ENCODE measurements around the gene CCDC71. TPM values are rescaled to one million over a fixed set of nuclear protein-coding genes. Genes with fewer than 3 reads are reported as not detected.
A peak's percentile ranks its signal among the peaks of the same experiment; 100 is the strongest.

The CCDC71 gene
- total and polyA plus RNA-seq, 2 of the 13 experiments (the other 11 are each of a cell fraction or from before 2014, with no cell fraction given), result 9.7 to 14.3 TPM

DNA sequence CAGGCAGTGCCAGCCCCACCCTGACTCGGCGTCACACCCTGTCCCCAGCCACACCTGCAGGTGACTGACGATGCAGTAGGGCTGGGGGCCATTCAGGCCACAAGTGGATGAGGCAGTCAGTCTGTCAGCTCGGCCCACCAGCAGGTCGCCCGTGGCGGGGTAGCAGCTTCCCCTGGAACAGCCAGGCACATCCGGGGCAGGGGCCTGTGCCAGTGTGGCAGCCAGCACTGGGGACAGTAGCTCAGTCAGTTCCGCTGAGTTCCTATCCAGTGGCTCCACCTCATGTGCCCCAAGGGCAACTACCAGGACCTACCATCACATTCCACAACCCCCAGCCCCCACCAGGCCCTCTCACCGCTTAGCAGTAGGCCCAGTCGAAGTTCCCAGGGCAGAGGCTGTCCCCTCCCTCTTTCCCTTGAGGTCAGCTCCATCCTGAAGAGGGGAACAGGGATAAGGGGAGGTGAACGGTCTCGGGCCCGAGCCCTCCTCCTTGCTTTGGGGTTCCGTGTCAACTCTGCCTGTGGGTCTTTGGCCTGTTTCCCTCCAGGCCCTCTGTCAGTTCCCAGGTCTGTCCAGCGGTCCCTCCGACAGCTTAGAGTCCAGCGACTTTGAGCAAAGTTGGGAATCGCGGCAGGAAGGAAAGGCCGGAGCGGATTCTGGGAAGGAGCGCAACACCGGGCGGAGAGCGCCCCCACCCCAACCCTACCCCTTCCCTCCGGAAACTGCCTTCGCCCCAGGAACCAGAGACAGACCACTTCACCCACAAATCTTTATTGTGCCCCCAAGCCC, 33.5 kb downstream of the CCDC71 start, which contains the start of gene LAMB2 (continued):
- TF ChIP-seq, protein P1, sequence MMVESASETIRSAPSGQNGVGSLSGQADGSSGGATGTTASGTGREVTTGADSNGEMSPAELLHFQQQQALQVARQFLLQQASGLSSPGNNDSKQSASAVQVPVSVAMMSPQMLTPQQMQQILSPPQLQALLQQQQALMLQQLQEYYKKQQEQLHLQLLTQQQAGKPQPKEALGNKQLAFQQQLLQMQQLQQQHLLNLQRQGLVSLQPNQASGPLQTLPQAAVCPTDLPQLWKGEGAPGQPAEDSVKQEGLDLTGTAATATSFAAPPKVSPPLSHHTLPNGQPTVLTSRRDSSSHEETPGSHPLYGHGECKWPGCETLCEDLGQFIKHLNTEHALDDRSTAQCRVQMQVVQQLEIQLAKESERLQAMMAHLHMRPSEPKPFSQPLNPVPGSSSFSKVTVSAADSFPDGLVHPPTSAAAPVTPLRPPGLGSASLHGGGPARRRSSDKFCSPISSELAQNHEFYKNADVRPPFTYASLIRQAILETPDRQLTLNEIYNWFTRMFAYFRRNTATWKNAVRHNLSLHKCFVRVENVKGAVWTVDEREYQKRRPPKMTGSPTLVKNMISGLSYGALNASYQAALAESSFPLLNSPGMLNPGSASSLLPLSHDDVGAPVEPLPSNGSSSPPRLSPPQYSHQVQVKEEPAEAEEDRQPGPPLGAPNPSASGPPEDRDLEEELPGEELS (CRISPR knock-in tag; IDR thresholded peaks at IDR 0.05), result peak; percentile 45; the same call in 1 of the 2 replicates
- TF ChIP-seq ZNF224 (CRISPR knock-in tag; IDR thresholded peaks at IDR 0.05) (0 out of 2 replicates have a peak, but pooled peaks have one; percentile 41), RXRA (CRISPR knock-in tag; IDR thresholded peaks at IDR 0.05) (peak; percentile 60), KLF12 (CRISPR knock-in tag; IDR thresholded peaks at IDR 0.05; ENCODE audit: borderline replicate concordance) (0 out of 2 replicates have a peak, but pooled peaks have one; percentile 68), SIN3A (IDR thresholded peaks at IDR 0.05; ENCODE audit: borderline replicate concordance, low read depth, low read length) (peak; percentile 67; the same call in 1 of the 2 replicates), ZNF75D (CRISPR knock-in tag; IDR thresholded peaks at IDR 0.05; ENCODE audit: borderline replicate concordance) (no peak), HDAC1 (CRISPR knock-in tag; IDR thresholded peaks at IDR 0.05) (peak; percentile 73; the same call in 1 of the 2 replicates), HNRNPL (IDR thresholded peaks at IDR 0.05; ENCODE audit: low read depth, low read length) (peak; percentile 84; the same call in 1 of the 2 replicates), SOX5 (CRISPR knock-in tag; IDR thresholded peaks at IDR 0.05; ENCODE audit: borderline replicate concordance) (no peak), ZBTB20 (CRISPR knock-in tag; IDR thresholded peaks at IDR 0.05; ENCODE audit: borderline replicate concordance, low read depth) (peak; percentile 74; the same call in 1 of the 2 replicates), ZNF558 (CRISPR knock-in tag; IDR thresholded peaks at IDR 0.05; ENCODE audit: borderline replicate concordance) (peak; percentile 65; the same call in 1 of the 2 replicates), ZNF225 (CRISPR knock-in tag; IDR thresholded peaks at IDR 0.05) (no peak), ZNF350 (CRISPR knock-in tag; IDR thresholded peaks at IDR 0.05; ENCODE audit: borderline replicate concordance, low read depth) (peak; percentile 33)
- TF ChIP-seq, protein P2, sequence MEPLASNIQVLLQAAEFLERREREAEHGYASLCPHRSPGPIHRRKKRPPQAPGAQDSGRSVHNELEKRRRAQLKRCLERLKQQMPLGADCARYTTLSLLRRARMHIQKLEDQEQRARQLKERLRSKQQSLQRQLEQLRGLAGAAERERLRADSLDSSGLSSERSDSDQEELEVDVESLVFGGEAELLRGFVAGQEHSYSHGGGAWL (CRISPR knock-in tag; IDR thresholded peaks at IDR 0.05), result no peak
- TF ChIP-seq, protein P3, sequence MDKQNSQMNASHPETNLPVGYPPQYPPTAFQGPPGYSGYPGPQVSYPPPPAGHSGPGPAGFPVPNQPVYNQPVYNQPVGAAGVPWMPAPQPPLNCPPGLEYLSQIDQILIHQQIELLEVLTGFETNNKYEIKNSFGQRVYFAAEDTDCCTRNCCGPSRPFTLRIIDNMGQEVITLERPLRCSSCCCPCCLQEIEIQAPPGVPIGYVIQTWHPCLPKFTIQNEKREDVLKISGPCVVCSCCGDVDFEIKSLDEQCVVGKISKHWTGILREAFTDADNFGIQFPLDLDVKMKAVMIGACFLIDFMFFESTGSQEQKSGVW (CRISPR knock-in tag; IDR thresholded peaks at IDR 0.05; ENCODE audit: borderline replicate concordance), result no peak
- TF ChIP-seq, protein P4, sequence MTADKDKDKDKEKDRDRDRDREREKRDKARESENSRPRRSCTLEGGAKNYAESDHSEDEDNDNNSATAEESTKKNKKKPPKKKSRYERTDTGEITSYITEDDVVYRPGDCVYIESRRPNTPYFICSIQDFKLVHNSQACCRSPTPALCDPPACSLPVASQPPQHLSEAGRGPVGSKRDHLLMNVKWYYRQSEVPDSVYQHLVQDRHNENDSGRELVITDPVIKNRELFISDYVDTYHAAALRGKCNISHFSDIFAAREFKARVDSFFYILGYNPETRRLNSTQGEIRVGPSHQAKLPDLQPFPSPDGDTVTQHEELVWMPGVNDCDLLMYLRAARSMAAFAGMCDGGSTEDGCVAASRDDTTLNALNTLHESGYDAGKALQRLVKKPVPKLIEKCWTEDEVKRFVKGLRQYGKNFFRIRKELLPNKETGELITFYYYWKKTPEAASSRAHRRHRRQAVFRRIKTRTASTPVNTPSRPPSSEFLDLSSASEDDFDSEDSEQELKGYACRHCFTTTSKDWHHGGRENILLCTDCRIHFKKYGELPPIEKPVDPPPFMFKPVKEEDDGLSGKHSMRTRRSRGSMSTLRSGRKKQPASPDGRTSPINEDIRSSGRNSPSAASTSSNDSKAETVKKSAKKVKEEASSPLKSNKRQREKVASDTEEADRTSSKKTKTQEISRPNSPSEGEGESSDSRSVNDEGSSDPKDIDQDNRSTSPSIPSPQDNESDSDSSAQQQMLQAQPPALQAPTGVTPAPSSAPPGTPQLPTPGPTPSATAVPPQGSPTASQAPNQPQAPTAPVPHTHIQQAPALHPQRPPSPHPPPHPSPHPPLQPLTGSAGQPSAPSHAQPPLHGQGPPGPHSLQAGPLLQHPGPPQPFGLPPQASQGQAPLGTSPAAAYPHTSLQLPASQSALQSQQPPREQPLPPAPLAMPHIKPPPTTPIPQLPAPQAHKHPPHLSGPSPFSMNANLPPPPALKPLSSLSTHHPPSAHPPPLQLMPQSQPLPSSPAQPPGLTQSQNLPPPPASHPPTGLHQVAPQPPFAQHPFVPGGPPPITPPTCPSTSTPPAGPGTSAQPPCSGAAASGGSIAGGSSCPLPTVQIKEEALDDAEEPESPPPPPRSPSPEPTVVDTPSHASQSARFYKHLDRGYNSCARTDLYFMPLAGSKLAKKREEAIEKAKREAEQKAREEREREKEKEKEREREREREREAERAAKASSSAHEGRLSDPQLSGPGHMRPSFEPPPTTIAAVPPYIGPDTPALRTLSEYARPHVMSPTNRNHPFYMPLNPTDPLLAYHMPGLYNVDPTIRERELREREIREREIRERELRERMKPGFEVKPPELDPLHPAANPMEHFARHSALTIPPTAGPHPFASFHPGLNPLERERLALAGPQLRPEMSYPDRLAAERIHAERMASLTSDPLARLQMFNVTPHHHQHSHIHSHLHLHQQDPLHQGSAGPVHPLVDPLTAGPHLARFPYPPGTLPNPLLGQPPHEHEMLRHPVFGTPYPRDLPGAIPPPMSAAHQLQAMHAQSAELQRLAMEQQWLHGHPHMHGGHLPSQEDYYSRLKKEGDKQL (CRISPR knock-in tag; IDR thresholded peaks at IDR 0.05; ENCODE audit: low read depth), result no peak
- TF ChIP-seq, protein P5, sequence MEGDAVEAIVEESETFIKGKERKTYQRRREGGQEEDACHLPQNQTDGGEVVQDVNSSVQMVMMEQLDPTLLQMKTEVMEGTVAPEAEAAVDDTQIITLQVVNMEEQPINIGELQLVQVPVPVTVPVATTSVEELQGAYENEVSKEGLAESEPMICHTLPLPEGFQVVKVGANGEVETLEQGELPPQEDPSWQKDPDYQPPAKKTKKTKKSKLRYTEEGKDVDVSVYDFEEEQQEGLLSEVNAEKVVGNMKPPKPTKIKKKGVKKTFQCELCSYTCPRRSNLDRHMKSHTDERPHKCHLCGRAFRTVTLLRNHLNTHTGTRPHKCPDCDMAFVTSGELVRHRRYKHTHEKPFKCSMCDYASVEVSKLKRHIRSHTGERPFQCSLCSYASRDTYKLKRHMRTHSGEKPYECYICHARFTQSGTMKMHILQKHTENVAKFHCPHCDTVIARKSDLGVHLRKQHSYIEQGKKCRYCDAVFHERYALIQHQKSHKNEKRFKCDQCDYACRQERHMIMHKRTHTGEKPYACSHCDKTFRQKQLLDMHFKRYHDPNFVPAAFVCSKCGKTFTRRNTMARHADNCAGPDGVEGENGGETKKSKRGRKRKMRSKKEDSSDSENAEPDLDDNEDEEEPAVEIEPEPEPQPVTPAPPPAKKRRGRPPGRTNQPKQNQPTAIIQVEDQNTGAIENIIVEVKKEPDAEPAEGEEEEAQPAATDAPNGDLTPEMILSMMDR (CRISPR knock-in tag; IDR thresholded peaks at IDR 0.05), result peak; percentile 60

All from HepG2 (cell line).